ENCODE measurements around the gene SUCO.
"Not testable (repeated sequence)": the region's sequence is repeated elsewhere in the genome, so short reads cannot be mapped to it uniquely, and the experiment has no call there.

The SUCO gene

DNA sequence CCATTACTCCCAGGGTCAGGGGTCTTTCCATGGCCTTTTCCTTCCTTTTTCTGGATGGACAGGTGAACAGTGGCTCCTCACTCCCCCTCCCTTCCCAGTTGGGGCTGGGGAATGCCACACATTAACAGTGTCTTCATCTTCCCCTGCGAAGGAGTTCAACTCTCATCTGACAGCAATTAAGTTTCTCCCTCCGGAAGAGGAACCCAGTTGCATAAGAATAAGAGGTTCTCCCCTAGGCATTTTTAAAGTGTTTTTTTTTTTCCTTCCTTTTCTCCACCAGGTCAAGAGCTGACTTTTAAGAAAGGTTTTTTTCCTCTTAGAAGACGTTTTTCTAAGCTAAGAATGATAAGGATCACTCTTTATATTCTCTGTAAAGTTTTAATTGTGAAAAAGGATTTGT is 83.7 kb downstream of the SUCO start:
- DNase-seq, result no peak

DNA sequence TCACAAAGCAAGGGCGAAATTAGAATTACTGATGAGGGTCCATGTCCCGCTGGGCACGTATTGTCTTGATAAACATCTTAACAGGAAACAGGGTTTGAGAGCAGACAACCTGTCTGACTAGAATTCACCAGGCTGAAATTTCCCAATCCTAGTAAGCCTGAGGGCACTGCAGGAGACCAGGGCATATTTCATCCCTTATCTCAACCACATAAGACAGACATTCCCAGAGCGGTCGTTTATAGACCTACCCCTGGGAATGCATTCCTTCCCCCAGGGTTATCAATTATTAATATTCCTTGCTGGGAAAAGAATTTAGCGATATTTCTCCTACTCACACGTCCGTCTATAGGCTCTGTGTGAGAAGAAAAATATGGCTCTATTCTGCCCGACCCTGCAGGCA is 87.7 kb downstream of the SUCO start:
- DNase-seq, result not testable (repeated sequence)

DNA sequence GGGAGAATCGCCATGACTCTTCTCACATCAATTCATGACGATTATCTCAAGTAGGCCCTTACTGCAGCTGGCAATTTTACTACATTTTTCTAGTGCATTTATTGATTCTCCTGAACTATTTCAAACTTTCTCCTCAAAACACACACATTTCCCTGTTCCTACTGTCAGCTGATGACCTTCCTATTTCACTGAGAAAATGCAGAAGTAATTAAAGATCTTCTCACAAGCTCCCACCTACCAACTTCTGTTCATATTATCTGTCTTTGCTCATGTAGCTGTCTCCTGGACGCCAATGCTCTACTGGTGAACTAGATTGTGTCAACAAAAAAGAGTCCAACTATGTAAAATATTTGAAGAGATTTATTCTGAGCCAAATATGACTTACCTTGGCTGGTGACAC is 89.6 kb downstream of the SUCO start:
- no peak for DNase-seq

DNA sequence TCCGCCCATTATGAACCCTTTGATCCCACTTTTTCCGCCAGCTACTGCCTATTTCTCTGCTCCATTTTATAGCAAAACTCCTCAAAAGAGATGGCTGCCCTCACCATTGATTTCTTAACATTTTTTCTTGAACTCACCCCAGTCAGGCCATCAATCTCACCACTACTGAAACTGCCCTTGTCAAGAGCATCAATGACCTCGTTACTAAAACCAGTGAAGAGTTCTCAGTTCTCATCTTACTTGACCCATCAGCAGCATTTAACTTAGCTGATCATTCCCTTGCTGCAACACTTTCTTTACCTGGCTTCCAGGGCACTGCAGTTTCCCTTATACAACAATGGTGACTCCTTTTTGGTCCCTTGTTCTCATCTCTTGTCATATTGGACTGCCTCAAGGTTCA is 90.8 kb downstream of the SUCO start:
- DNase-seq, result no peak

DNA sequence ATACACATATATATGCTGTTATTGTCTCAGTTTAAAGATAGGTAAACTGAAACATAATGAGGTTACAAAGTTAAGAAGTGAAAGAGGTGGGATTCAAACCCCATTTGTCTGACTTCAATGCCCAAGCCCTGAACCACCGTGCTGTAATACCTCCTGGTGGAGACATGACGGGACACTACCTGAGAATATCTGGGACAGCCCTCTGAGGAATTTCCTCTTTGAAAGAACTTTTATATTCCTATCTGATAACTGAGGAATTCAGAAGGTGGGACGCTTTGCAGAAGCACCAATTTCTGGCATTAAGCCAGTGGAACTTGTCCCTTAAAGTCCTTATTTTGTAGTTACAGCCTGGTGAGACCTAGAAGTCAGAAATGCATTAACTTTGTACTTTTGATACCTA is 93.9 kb downstream of the SUCO start:
- no peak for DNase-seq

DNA sequence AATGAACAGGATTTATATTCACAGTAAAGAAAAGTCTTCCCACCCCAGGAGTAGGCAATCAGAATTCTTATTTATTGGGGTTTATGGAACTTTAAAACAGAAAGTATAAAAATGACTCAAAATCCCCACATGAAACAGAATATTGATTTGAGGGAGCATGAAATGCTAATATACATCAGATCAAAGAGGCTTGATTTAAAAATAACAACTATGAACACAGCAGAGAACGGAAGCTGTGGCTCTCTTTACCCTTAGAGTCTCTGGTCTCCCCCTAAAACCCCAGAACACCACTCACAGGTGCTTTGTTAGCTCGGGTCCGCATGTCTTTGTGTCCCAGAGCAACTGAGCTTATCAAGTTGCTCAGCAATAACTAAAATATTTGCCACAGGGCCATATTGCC is 94.8 kb downstream of the SUCO start:
- DNase-seq, result no peak

DNA sequence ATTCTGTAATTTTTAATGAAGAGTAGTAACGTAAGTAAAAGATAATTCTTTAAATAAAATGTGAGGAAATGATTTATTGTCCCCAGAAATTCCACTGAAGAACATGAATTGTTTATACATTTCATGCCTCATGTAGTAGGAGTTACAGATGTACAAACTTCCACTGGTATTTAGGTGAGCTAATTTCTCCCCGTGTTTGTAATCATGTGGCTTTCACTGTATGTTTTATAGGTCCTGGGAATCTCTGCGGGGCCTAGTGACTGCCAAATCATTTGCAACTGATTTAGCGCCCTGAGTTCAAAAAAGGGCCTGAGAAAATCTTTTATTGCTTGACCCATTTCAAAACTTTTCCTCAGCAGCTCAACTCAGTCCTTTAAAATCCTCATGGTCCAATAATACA is 95.5 kb downstream of the SUCO start:
- DNase-seq, result no peak

DNA sequence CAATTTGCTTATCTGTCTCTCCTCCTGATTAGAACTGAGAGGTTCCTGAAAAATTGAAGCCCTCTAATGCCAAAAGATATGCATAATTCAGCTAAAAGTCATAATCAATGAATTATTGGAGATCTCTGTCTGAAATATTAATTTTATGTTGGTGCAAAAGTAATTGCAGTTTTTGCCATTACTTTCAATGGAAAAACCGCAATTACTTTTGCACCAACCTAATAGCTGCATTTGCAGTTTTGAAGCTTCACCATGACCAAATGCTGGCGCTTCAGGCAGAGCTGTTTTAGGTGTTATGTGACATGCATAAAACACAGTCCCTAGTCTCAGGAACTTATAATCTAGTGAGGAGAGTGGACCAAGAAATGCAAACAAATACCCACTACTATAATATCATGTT is 96.2 kb downstream of the SUCO start:
- DNase-seq, result no peak

DNA sequence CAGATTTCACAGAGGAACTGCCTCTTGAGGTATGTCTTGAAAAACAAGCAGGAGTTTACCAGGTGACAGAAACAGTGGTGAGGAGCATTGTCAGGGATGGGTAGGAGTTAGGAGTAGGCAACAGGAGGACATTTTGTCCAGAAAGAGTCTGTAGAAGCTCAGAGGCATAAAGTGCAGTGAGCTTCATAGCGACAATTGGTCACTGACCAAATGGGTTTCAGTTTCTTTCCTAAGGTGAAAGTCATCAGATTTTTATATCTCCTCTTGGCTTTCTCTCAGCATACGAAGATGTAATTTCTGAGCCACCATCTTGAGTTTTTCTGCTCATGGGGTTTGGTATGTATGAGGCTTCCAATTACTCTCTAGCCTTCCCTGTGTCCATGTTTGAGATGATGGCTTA is 96.7 kb downstream of the SUCO start:
- no peak for DNase-seq

DNA sequence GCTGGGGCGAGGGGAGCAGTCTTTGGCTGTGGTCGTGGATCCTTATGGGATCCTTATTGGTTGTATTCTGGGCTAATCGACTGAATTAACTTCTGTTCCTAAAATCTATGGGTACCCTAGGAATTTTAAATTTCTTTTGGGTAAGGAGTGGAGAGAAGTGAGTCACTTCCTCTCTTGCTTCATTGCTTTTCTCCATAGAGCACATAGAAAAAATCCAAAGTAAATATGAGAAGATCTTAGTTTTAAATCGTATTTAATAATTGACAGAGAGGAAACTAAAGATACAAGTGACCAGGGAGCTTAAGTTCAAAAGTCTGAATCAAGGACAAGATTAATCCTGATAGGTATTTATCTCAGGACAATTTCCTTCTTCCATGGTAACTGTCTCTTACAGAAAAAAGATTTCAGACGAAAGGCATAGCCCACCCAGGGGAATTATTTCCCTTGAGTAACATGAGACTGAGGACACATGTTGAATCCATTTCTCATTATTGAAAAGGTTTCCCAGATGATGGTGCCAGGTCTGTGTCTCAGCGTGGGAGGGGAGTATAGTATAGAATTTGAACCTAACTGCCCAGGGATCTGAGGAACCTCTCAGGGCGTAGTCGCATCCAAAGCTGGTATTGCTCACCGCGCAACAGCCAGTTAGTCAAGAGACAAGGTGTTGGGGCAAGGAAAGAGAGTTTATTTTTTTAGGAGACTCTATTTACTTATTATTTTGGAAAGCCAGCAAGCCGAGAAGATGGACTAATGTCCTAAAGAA is 97.3 kb downstream of the SUCO start:
- no peak for DNase-seq

DNA sequence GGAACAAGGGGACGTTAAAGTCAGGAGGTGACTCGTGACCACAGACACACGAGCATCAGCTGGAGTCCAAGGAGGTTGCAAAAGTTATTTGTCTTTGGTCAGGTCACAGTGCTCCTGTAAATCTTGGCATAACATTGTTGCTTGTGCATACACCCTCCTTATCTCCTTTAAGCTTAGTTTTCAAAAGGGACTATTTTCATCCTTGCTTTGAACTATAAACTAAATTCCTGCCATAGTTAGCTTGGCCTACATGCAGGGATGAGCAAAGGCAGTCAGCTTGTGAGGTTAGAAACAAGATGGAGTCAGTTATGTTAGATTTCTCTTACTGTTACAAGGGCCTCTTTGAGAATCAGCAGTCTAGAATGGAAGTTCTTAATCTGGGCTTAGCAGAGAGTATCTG is 97.9 kb downstream of the SUCO start:
- no peak for DNase-seq

DNA sequence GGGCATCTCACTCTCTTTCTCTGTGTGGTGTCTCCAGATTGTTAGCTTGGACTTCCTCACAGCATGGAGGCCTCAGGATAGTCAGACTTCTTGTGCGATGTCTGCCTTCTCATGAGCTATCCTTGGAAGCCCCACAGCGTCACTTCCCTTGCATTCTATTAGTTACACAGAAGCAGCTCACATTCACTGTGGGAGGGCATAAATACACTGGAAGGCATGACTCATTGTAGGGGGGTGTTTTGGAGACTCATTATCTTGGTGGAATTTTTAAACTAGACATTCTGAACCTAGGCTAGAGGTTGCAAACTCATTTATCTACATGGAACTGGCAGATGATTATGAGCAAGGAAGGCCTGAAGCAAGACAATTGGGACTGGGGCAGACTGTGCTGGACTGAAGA is 104.6 kb downstream of the SUCO start:
- DNase-seq, result no peak

DNA sequence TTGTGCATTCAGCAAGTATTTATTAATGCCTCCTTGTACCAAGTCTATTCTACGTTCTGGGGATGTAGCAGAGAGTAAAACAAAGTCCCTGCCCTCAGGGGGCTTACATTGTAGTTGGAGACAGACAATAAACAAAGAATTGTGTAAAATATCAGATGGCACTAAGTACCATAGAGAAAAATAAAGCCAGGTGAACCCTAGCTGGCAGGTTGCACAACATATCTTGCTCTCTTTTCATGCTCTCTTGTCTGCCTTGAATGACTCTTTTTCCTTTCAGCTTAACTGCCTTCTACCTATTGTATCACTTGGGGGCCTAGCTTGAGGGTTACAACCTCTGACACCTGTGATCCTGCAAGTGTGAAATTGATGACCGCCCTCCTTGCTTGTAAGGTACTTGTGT is 105.3 kb downstream of the SUCO start:
- DNase-seq, result no peak

DNA sequence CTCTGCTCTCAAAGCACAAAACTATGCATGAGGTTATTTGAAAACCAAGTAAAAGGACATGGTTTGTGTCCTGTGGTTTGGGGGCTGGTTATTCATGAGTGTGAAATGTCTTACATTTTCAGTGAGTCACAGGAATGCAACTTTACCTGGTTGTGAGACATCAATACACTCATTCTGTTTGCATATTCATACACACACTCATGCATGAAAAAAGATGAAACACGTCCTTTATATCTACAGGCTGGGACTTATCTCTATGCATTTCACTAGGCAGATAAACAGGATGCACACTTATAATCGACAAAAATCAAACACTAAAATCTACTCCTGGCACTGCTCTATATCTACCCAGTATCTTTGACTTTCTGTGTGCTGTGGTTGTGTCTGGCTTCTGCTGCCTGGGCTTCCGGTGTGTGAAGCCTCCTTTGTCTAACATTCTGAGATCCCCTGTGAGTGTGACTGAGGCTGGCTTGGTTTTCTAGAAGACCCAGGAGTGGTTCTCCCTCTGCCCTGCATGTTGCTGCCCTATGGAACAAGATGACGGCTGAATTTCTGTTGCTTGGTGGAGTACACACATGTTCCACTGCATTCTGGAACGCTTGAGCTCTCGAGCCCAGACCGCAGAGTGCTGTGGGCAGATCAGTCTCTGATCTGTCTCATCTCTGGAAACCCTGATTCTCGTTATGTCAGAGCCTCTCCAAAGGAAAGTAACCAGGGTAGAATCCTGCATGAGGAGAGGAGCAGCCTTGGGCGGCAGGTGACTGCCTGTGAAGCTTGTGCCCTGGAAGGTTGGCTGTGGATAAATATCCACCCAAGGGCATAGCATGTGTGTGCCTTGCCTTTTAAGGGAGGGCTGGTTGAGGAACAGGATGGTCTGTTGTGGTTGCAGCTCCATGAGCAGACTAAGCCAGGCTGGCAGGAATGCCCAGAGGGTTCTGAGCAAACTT is 106.2 kb downstream of the SUCO start:
- DNase-seq, result peak; percentile 35

DNA sequence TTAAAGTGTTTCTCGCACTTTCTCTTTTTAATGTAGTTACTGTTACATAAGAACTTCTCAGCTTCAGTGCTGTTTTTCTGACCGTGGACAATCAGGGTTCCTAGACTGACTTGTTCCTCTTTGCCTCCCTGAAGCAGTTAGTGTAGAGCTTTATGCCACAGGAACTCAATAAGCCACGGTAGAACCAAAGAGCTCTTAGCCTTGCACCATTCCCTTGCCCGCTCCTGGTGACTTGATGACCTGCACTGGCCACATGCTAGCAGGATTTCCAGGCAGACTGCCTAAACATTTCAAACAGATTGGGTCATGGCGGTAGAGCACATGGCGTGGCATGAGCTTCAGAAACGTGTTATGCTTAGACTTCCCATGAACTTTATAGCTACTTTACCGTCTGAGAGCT is 107.2 kb downstream of the SUCO start:
- no peak for DNase-seq

DNA sequence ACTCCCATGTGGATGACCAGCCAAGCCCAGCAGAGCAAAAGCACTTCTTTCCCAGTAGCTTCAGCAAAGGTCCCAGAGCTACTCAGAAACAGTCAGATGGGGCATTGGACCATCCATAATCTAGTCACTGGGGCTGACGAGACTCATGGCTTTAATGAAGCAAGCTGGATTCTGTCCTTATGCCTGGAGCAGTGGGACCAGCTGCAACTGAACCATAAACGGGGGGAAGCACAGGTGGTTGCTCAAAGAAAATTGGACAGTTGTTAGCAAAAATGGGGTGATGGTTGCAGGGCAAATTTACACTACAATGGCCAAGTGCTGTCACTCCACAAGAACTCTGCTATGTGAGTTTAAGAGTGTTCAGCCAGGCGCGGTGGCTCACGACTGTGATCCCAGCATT is 108.5 kb downstream of the SUCO start:
- DNase-seq, result no peak

DNA sequence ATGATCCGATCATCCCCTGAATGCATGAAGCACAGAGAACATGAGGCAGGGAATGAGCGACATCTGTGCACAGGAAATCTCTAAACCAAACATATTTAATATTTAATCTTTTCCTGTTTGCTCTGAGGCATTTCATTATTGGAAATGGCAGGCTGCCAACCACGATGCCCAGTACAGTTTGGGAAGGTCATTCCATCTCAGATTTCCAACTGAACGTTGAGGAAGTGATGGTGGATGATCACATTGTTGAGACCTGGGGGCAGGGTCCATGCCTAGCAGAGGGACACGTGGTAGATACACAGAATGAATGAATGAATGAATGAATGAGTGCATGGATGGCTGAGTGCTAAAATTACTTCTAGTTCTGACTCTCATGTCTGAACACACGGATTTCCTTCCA is 110.0 kb downstream of the SUCO start:
- no peak for DNase-seq

DNA sequence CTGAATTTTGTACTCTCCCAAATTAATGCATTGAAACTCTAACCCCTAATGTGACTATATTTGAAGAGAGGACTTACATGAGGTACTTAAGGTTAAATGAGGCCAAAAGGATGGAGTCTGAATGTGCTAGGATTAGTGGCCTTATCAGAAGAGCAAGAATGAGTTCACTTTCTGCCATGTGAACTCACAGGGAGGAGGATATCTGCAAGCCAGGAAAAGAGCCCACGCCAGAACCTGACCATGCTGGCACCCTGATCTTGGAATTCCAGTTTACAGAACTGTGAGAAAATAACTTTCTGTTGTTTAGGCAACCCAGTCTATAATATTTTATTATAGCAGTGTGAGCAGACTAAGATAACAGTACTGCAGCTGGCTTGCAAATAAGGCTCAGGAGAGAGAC is 113.7 kb downstream of the SUCO start:
- no peak for DNase-seq

DNA sequence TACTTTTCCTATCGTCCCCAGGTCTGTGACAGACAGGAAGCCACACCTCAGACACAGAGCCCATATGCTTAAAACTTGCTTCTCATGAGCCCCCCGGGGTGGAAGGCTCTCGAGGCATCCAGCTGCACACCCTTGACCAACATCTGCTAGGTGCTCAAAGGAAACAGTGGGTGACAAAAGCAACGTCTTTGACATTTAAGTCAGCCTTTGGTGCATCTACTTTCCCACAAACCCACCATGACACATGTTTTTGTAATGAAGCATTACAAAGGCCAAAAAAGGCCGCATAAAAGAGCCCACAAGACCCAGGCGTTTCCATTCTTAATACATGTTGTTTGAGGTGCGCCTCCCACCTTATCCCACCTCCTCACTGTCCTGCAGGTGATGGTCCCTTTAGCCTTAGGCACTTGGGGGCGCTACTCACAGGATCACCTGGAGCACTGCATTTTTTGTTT is 114.2 kb downstream of the SUCO start:
- DNase-seq, result peak; percentile 6

DNA sequence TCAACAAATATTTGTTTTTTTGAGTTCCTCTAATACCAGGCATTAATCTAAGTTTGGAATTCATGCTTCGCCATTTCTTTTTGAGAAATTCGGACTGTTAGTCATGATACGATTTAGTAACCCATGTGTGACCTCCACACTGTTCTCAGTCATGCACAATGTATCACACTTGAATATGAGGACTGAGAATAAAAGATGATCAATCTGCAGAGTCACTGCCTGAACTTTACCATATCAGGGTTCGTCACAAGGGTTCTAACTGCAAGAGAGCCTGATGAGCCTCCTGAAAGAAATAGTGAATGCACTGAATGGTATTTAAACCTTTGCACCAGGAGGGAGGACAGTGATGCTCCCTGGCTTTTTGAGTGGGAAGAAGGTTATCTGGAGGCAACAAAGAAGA is 115.0 kb downstream of the SUCO start:
- no peak for DNase-seq

DNA sequence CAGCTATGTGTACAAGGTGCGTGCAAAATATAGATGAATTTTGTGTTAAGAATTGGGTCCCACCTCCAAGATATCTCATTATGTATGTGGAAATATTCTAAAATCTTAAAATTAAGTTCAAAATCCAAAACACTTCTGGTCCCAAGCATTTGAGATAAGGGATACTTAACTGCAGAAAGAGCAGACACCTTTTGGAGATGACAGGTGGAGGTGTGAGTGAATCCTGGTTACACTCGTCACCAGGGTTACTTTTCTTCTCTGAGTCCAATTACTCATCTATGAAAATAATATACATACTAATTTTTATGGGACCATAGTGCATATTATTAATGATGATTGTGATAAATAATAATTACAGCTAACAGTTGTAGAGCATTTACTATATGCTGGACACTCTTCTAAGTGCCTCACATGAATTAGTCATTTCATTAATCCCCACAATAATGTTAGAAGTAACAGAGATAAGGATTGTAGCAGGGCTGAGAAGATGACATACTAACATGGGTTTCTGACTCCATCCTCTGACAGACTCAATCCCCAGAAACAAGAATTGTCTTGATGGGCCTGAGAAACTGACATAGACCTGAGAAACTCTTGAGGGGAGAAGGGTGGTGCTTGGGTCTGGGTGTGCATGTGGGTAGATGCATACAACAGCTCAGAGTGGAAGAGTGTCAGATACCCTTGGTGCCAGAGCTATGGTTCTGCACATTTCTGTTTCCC is 117.7 kb downstream of the SUCO start:
- no peak for DNase-seq

DNA sequence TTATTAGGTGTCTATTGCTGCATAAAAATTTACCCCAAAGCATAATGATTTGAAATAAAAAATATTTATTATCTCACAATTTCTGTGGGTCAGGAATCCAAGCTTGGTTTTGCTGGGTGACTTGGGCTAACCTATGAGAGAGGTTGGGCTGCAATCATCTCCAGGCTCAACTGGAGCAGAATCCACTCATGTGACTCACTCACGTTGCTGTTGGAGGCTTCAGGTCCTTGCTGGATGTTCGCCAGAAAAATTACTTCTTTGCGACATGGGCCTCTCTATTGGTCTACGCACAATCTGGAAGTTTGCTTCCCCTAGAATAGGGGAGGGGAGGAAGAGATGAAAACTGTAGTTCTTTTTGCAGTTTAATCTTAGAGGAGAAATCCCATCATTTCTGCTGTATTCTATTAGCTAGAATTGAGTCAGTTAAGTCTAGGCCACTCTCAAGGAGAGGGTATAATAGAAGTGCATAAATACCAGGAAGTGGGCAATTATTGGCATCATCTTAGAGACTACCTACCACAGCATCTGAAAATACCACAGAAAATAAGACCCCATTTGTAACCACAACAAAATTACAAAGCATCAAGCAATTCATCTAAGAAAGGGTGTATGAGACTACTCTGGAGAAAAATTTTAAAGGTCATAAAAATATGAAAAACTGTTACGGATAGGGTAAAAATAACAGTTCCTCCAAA is 120.2 kb downstream of the SUCO start:
- DNase-seq, result no peak

DNA sequence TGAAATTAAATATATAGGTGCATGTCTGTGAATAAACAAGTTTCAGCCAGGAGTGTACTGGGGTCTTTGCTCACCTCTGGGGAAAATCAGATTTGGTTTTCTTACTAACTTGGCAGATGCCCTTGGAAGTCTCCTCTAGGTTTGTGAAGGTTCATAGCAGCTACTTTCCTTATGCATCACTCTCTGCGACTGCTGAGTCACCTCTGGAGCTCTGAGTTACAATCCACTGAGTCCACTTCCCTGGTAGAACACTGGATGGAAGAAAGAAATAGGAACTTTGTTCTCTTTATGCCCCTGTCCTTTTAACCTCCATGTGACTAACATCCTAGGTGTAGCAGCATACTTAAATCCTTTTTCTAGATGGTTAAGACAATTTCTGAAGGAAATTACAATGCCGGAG is 121.6 kb downstream of the SUCO start:
- no peak for DNase-seq
